HG02981 (cell line): ENCODE results near the gene THAP8.
"Not testable (repeated sequence)": the region's sequence is repeated elsewhere in the genome, so short reads cannot be mapped to it uniquely, and the experiment has no call there.

Experiments used
- ATAC-seq: cut with Tn5 transposase; IDR thresholded peaks from one replicate; pipeline ENCODE4 v1.9.1; 2021; ENCODE audit warnings: mild to moderate bottlenecking, moderate library complexity; ENCODE audit not compliant: unreplicated experiment

The THAP8 gene

DNA sequence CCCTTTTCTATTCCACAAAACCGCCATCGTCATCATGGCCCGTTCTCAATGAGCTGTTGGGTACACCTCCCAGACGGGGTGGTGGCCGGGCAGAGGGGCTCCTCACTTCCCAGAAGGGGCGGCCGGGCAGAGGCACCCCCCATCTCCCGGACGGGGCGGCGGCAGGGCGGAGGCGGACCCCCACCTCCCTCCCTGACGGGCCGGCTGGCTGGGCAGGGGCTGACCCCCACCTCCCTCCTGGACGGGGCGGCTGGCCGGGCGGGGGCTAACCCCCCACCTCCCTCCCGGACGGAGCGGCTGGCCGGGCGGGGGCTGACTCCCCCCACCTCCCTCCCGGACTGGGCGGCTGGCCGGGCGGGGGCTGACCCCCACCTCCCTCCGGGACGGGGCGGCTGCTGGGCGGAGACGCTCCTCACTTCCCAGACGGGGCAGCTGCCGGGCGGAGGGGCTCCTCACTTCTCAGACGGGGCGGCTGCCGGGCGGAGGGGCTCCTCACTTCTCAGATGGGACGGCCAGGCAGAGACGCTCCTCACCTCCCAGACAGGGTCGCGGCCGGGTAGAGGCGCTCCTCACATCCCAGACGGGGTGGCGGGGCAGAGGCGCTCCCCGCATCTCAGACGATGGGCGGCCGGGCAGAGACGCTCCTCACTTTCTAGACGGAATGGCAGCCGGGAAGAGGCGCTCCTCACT lies 14.9 kb upstream of the THAP8 start:
- ATAC-seq = not testable (repeated sequence)

DNA sequence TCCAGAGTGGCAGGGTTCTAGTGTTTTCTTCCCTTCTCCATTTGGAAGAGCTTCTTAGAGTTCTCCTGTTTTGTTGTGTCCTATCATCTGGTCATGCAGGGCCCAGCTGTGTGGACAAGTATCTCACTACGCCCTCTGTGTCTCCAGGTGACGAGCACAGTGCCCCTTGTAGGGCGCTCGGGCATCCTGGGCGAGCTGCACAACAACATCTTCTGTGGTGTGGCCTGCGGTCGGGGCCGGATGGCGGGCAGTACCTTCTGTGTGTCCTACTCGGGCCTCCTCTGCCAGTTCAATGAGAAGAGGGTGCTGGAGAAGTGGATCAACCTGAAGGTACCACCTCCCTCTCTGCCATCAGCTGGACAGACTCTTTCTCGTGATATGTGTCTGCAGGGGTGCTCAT lies 13.6 kb upstream of the THAP8 start:
- no peak for ATAC-seq

DNA sequence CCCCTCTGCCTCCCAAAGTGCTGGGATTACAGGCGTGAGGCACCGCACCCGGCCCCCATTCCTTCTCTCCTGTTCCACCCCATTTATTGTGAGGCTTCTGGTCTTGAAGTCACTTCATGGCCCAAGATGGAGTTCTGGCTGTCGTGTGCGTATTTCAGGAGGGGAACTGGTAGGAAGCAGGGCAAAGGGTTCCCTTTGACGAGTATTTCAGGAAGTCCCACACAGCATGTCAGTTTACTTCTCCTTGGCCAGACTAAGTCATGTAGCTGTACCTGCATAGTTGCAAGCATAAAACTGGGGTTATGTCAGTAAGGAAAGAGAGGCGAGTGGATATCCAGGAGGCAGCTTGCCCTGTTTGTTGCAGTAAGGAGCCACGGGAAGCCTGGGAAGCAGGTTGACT lies 10.7 kb upstream of the THAP8 start:
- no peak for ATAC-seq

DNA sequence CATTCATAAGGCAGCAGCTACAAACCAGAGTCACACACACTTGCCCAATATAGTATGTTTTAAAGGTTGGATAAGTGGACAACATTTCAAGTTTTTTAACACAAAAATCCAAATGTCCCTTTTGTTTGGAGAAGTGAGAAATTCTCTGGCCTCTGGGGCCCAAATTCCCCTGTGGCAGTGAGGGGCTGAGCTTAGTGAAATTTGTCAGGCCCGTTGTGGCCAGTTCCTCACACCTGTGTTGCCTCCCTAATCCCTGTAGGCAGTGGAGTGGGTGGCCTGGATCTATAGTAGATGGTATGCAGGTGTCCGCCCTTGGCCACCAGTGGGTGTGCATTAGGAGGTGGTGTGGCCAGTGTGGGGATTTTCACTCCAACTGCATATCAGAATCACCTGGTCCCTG lies 7.3 kb upstream of the THAP8 start:
- no peak for ATAC-seq

DNA sequence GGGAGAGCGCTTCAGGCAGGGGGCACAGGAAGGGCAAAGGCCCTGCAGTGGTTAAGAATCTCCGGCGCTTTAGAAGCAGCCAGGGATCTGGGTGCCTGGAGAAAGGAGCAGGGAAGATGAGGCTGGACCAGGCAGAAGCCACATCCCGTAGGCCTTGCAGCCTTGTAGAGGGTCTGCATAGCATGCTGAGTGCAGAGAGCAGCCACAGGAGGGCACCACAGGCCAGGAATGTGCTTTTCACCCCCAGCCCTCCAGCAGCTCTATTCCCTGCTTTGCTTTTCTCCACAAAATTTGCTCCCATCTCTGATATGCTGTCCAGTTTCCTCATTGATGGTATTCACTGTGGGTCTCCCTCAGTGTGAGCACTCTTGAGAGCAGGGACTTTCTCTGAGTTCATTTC lies 6.3 kb upstream of the THAP8 start:
- no peak for ATAC-seq

DNA sequence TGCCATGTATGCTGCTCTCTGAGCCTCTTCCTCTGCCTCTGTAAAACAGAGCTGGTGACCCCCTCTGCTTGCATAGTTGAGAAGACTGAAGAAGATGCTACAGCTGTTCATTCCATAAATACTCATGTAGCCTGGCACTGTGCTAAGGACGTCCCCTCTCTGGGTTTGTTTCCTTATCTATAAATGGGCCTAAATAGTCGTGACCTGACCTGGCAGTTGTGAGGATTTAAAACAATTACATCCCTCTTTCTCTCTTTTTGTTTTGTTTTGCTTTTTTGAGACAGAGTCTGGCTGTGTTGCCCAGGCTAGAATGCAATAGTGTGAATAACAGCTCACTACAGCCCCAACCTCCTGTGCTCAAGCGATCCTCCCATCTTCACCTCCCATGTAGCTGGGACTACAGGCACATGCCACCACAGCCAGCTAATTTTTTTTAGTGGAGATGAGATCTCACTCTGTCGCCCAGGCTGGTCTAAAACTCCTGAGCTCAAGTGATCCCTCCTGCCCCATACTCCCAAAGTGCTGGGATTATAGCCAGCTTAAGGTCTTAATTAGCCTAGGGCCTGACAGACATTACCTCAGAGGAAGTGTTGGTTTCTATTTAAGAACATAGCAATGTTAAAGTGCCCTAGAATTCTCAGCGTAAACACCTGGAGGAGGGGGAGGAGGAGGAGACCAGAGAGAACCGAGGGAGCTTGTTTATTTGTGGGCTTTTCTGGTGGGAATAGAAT lies 5.3 kb upstream of the THAP8 start:
- no peak for ATAC-seq

DNA sequence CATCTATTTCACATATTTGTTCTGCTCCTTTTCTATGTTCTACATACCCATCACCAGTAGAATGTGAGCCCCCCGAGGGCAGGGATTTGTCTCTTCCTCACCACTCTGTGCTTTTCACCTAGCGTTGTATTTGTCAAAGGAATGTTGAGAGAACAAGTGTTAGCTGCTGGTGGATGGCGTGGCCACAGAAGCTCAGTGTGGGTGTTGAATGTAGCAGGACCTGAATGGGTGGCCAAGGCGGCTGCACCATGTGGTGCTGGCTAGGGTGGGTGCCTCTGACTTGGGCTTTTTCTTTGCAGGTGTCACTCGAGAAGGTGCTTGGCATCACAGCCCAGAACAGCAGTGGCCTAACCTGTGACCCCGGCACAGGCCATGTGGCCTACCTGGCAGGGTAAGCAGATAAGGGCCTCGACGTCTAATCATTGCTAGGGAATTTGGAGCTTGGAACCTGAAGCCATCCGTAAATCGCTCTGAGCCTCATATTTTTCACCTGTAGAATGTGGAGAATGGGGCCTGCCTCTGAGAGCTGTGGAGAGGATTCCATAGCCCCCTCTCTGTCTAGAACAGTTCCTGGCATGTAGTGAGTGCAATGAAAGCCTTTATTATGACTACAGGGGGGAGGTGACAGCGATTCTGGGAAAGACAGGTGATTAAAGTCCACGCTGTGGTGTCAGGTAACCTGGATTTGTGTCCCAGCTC lies 4.5 kb upstream of the THAP8 start:
- ATAC-seq = no peak

DNA sequence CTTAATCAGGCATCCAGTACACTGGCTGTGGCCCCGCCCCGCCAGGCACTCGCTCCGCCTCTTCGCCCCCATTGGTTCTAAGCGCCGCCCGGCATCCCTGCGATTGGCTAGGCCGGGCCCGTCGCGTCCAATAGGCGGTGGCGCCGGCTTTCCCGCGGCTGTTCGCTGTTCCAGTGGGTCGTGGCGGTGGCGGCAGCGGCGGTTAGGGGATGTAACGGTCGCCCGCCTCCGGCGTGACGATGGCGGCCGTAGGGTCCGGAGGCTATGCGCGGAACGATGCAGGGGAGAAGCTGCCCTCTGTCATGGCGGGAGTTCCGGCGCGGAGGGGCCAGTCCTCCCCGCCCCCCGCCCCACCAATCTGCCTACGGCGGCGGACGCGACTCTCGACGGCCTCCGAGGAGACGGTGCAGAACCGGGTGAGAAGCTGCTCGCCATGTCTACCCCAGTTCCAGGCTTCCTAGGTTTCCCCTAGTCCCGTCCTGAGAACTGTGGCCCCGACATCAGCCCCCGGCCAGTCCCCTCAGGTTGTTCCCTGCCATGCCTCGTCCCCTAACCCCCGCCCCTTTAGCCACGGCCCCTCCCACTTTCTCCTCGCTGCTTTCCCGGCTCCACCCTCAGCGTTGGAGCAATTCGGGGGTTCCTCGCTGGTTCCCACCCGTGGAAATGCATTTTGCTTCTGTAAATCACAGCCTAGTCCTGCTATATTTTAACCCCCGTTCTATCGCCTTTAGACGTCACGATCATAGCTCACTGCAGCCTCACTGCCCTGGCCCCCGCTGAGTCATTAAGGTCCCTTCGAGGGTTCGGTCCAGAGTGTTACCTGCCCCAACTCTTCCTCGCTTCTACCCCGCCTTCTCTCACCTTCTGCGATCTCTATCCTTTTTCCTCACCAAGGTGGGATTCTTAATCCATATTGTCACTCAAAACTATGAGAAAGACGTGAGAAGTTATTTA lies 925 bp upstream of the THAP8 start, which contains the start of gene WDR62:
Gene WDR62 (plus strand): TSS at position 165 of the 954 bp plus-strand sequence. CDS start 75 bp downstream, at position 240.
- peak; percentile 63 for ATAC-seq

DNA sequence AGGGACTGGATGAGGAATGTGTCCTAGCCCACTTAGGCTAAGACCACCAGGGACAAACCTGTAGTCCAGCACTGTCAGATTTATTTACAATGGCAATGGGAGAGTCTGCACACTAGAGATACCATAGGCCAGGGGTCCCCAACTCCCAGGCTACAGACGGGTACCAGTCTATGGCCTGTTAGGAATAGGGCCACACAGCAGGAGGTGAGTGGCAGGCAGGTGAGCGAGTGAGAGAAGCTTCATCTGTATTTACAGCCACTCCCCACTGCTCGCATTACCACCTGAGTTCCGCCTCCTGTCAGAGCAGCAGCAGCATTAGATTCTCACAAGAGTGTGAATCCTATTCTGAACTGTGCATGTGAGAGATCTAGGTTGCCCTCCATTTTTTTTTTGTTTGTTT lies 2.4 kb downstream of the THAP8 start:
- ATAC-seq = no peak

DNA sequence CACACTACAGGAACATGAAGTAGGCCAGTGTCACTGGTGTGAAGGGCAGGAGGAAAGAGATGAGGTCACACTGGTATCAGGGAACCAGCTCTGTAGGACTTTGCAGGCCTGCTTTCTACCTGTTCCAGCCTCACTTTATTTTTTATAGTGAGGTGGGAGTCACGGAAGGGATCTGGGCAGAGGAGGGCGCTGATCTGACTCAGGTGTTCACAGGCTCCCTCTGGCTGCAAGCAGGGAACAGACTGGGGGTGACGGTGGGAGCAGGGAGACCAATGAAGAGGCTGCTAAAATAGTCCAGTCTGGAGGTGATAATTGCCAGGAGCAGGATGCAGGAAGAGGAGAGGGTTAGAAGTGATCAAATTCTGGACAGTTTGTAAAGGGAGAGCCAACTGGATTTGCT lies 2.8 kb downstream of the THAP8 start:
- no peak for ATAC-seq

DNA sequence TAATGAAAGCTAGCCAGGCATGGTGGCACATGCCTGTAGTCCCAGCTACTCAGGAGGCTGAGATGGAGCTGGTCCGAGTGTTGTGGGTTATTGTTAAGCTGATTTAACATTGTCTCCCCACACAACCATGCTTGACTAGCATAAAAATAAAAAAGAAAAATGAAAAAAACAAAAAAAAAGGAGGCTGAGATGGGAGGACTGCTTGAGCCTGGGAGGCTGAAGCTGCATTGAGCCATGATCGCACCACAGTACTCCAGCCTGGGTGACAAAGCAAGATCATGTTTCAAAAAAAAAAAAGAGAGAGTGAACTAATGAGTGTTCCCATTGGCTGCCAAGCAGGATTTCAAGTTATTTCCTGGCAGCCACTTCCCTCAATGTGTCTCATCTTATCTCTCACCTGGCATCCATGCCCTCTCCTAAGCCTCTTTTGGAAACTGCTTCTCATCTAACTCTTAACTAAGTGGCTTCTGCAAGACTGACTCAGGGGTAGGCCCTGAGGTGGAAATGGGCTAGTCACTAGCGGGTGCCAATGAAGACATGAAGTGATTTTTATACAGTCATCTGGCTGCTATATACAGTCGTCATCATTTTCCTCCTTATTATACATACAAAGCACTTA lies 4.9 kb downstream of the THAP8 start:
- ATAC-seq = no peak

DNA sequence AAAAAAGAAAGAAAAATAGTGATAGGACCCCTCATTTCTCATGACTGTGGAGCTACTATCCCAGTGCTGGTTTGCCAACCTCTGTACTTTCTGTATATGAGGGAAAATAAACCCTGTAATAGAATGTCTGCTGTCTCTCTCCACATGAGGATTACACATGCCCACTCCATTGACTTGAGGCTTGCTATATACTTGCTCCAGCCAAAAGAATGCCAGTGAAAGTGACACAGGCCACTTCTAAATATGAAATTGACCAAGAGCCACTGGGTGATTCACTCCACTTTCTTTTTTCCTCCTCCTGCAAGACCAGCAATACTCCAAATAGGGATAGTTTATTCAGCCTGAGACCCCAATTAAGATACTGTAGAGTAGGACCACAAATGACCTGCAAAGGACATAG lies 6.2 kb downstream of the THAP8 start:
- no peak for ATAC-seq

DNA sequence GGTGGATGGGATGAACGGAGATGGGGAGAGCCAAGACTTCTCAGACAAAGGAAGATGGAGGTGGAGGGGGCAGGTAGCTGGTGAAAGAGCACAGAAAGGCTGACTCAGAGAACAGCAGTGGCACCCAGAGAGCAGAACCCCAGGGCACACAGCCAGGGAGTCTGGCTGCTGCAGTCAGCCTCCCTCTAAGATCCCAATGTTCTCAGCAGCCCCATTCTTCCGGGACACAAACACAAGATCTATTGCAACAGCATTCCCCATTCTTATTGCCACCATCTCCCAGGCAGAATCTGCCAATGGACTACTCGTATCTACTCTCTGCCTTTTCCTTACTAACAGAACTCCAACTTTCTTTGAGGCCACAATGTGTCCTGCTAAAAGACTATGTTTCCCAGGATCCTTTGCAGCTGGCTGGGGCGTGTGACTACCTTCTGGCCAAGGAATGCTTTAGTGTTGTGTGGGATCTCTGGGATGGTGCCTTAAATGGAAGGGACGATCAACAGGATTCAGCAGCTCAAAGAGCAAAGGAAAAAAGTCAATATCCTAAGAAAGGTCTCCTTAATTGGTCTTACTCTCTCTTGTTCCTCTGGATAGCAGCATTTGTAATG lies 7.5 kb downstream of the THAP8 start:
- no peak for ATAC-seq

DNA sequence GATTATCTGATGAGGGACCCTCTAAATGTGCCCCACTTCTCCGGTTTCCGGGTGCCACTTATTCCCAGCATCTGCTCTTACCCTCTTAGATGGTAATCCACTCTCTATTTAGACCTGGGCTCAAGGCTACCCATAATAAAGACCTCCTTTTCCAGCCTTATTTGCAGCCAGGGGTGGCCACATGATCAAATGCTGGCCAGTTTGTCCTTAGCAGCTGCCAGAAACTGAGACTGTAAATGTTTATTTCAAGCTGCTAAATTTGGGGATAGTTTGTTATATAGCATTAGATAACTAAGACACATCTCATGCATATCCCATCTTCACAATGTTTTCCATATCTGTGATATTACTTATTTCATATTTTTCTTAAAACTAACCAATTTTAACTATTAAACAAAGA lies 10.1 kb downstream of the THAP8 start:
- no peak for ATAC-seq

DNA sequence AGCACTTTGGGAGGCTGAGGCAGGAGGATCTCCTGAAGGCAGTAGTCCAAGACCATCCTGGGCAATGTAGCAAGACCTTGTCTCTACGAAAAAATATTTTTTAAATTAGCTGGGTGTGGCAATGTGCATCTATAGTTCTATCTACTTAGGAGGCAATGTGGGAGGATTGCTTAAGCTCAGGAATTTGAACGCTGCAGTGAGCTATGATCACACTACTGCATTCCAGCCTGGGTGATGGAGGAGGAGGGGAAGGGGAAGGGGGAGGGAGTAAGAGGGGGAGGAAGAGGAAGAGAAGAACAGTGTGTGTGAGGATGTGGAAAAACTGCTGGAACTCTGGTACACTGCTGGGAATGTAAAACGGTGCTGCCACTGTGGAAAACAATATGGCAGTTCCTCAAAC lies 12.3 kb downstream of the THAP8 start:
- ATAC-seq = no peak

DNA sequence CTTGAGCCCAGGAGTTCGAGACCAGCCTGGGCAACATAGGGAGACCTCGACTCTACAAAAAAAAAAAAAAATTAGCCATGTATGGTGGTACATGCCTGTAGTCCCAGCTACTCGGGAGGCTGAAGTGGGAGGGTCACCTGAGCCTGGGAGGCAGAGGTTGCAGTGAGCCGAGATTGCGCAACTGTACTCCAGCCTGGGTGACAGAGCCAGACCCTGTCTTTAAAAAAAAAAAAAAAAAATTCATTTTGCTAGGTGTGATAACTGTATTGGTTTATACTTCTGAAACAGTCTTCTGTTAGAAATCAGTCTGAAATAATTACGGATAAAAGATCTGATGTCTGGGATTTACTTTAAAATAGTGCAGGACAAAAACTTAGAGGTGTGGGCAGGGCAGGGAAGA lies 13.0 kb downstream of the THAP8 start:
- ATAC-seq = not testable (repeated sequence)

DNA sequence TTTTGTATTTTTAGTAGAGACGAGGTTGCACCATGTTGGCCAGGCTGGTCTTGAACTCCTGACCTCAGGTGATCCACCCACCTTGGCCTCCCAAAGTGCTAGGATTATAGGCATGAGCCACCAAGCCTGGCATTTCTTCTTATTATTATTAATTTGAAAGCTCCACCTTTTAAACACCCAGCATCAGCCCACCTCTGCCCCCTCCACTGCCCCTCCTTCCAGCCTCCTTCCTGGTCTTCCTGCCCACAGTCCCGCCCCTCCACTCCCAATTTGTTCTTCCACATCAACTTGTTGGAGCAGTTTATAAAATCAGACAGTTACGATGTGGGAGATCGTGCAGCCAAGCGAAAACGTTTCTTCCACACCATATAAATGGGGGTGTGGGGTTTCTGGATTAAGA lies 13.6 kb downstream of the THAP8 start:
- ATAC-seq = no peak

DNA sequence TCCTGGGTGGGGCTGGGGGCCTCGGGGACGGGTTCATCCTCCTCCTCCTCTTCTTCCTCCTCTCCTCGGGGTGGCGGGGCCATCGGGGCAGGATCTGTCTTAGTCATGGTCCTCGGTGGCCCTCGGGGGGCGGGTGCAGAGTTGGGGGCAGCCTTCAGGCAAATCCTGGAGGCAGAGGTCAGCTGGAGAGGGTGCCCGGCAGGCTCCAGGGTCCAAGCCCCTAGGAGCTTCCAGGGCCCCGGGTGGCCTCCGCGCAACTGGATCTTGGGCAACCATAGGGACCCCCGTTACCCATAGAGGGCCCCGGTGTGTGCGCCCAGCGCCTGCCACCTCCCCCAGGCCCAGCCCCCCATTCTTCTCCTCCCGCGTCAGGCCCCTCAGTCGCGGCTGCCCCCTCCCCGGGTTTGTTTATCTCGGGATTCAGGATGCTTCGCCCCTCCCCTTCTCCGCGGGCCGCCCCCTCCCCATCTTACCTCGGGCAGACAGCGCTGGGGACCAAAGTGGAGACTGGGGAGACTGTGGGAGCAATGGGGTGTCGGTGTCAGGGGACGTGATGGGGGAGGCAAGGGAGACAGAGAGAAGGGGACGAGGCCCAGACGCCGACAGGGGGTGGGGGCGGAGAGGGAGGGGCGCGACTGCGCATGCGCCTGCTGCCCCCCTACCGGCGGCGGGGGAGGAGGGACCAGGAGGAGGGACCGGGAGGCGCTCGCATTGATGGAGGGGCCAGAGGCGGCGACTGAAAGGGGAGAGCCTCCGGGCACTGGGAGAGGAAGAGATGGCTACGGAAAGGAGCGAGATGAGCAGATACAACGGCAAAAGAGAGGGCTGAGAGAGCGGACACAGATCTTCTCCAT lies 21.6 kb downstream of the THAP8 start, which contains the start of gene CLIP3:
Gene CLIP3 (minus strand): TSS at position 623 of the 854 bp plus-strand sequence. CDS start 516 bp downstream, at position 107.
- ATAC-seq = no peak

DNA sequence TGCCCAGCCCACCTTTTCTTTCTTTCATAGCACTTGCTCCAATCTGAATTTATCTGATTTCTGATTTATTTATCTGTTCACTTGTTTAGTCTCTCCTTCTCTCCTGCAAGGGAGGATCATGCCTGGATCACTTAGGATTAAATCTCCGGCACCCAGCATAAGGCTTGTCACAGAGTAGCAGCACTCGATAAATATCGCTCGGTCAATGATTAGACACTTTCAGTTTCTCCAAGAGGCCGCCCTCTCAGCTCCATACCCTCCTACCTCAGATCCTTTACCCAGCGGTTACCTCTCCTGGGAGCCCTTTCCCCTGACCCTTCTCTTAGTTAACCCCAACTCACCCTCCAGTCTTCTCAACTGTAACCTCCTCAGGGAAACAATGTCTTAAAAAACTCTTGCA lies 22.8 kb downstream of the THAP8 start:
- no peak for ATAC-seq
